SU-DHL-6 (cell line): ENCODE data around the gene RNF152.

Experiments
- H2AFZ ChIP-seq: fragments of 200-600 bp; sonication (generic); 2 replicates; pipeline ENCODE4 v1.6.1; 2014; ENCODE audit warnings: low read depth, mild to moderate bottlenecking, moderate library complexity, mixed read lengths, antibody characterized with exemption, low read length; ENCODE audit not compliant: severe bottlenecking
- H3F3A ChIP-seq: fragments of 200-600 bp; shearing (Covaris generic); 2 replicates; pipeline ENCODE4 v1.6.0; 2016; ENCODE audit warnings: antibody characterized with exemption, mild to moderate bottlenecking; ENCODE audit not compliant: insufficient read depth
- H3K27ac ChIP-seq: fragments of 200-600 bp; sonication (generic); 2 replicates; pipeline ENCODE4 v1.5.1; 2016; ENCODE audit warnings: low read depth, mild to moderate bottlenecking, low read length, moderate library complexity, mixed read lengths
- H3K27me3 ChIP-seq: fragments of 200-600 bp; sonication (generic), shearing (Covaris generic); 2 replicates; pipeline ENCODE4 v1.6.0; 2014; ENCODE audit warnings: mild to moderate bottlenecking, low read length
- H3K36me3 ChIP-seq: fragments of 200-600 bp; sonication (generic); 2 replicates; pipeline ENCODE4 v1.6.1; 2014; ENCODE audit warnings: mild to moderate bottlenecking, low read length, mixed read lengths
- H3K4me2 ChIP-seq: fragments of 300-600, 200-600 bp; shearing (Covaris generic), sonication (generic); 2 replicates; pipeline ENCODE4 v1.6.0; 2014; ENCODE audit warnings: low read length, low read depth, mild to moderate bottlenecking; ENCODE audit not compliant: poor library complexity, severe bottlenecking
- H3K4me3 ChIP-seq: fragments of 200-600 bp; sonication (generic); 2 replicates; pipeline ENCODE4 v1.5.1; 2014; ENCODE audit warnings: antibody characterized with exemption, low read length, mild to moderate bottlenecking, mixed read lengths; ENCODE audit not compliant: insufficient read depth, poor library complexity, severe bottlenecking
- H3K79me2 ChIP-seq: fragments of 200-600 bp; sonication (generic); 2 replicates; pipeline ENCODE4 v1.6.1; 2014; ENCODE audit warnings: mild to moderate bottlenecking, low read length, moderate library complexity; ENCODE audit not compliant: insufficient read depth
- H3K9ac ChIP-seq: fragments of 200-600 bp; sonication (generic); 2 replicates; pipeline ENCODE4 v1.7.0; 2014; ENCODE audit warnings: mild to moderate bottlenecking, low read length
- H3K9me2 ChIP-seq: fragments of 200-600 bp; sonication (generic); replicated peaks from 2 replicates; pipeline ENCODE4 v1.6.1; 2014; ENCODE audit warnings: low read length; ENCODE audit not compliant: insufficient read depth
- H3K9me3 ChIP-seq: fragments of 200-600 bp; sonication (generic); 2 replicates; pipeline ENCODE4 v1.6.1; 2014; ENCODE audit warnings: low read length, mixed read lengths; ENCODE audit not compliant: insufficient read depth
- H4K20me1 ChIP-seq: fragments of 200-600 bp; sonication (generic); 2 replicates; pipeline ENCODE4 v1.6.1; 2014; ENCODE audit warnings: low read depth, mild to moderate bottlenecking, antibody characterized with exemption, low read length, moderate library complexity, mixed read lengths
- EZH2phosphoT487 ChIP-seq: fragments of 200-600 bp; sonication (generic), shearing (Covaris generic); conservative IDR thresholded peaks from 2 replicates; pipeline ENCODE4 v1.6.1; 2018; ENCODE audit warnings: mild to moderate bottlenecking, antibody characterized with exemption, low read length, moderate library complexity, mixed read lengths
- TF ChIP-seq, protein P1 (sequence below): fragments of 200-600 bp; sonication (generic); IDR thresholded peaks from one replicate; pipeline ENCODE4 v1.5.1; 2017; ENCODE audit warnings: antibody characterized with exemption, mild to moderate bottlenecking, low read length, moderate library complexity; ENCODE audit not compliant: insufficient read depth, poor library complexity, severe bottlenecking

Gene RNF152

DNA sequence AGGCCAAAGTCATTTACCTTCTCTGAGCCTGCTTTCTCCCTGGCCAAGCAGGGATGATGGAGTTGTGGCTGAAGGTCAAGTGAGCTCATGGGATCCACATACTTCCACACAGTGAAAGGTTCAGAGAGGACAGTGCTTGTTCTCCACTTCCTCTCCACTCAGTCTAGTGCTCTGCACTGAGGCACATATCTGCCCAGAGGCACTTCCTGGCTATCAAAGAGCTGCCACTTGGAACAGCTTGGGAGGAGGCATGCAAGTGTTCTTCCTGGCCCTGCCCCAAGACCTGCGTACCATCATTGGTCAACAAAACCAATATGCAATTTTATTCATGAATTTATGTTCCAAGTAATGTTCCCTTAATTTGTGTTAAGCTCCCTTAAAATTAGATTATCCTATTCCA is 71.9 kb downstream of the RNF152 start:
- no peak for TF ChIP-seq EZH2phosphoT487
- TF ChIP-seq, protein P1, sequence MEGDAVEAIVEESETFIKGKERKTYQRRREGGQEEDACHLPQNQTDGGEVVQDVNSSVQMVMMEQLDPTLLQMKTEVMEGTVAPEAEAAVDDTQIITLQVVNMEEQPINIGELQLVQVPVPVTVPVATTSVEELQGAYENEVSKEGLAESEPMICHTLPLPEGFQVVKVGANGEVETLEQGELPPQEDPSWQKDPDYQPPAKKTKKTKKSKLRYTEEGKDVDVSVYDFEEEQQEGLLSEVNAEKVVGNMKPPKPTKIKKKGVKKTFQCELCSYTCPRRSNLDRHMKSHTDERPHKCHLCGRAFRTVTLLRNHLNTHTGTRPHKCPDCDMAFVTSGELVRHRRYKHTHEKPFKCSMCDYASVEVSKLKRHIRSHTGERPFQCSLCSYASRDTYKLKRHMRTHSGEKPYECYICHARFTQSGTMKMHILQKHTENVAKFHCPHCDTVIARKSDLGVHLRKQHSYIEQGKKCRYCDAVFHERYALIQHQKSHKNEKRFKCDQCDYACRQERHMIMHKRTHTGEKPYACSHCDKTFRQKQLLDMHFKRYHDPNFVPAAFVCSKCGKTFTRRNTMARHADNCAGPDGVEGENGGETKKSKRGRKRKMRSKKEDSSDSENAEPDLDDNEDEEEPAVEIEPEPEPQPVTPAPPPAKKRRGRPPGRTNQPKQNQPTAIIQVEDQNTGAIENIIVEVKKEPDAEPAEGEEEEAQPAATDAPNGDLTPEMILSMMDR: no peak
- H2AFZ ChIP-seq: no peak overlapping the region

DNA sequence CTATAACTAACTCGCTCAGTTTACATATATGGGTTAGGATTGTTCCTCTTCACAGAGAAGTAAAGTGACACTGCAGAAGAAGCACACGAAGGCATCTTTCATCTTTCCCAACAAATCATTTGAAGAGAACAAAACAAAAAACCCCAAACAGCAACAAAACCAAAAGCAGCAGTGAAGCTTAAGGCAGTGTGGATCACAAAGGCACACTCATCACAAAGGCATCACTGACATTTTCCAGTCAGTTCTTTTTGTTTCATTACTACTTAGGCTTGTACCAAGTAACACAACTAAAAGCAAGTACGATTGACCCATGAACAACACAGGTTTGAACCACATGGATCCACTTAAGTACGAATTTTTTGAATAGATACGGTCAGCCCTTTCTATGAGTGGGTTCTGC is 75.7 kb downstream of the RNF152 start:
- no peak overlapping the region for H3K9ac ChIP-seq
- H3F3A ChIP-seq: no peaks in the 10 kb centered on the region
- TF ChIP-seq EZH2phosphoT487: no peak
- TF ChIP-seq, protein P1: no peak
- H3K4me3 ChIP-seq: no peak overlapping the region
- H3K4me2 ChIP-seq: no peak overlapping the region
- H2AFZ ChIP-seq: no peak overlapping the region
- no peak overlapping the region for H3K27ac ChIP-seq
- no peaks in the 10 kb centered on the region for H4K20me1 ChIP-seq
- H3K79me2 ChIP-seq: no peaks in the 10 kb centered on the region
- no peaks in the 10 kb centered on the region for H3K36me3 ChIP-seq
- no peaks in the 10 kb centered on the region for H3K9me3 ChIP-seq
- H3K27me3 ChIP-seq: no peaks in the 10 kb centered on the region
- no peaks in the 10 kb centered on the region for H3K9me2 ChIP-seq

More for the DNA sequence above, 71.9 kb downstream of the RNF152 start:
- Histone ChIP-seq H3K36me3 (no peaks in the 10 kb centered on the region), H3K27ac (no peak overlapping the region), H3K9me3 (no peaks in the 10 kb centered on the region), H3K4me2 (no peak overlapping the region), H3K9ac (no peak overlapping the region), H3K9me2 (no peaks in the 10 kb centered on the region), H3F3A (no peaks in the 10 kb centered on the region), H3K79me2 (no peaks in the 10 kb centered on the region), H3K4me3 (no peak overlapping the region), H3K27me3 (no peaks in the 10 kb centered on the region), H4K20me1 (no peaks in the 10 kb centered on the region)

DNA sequence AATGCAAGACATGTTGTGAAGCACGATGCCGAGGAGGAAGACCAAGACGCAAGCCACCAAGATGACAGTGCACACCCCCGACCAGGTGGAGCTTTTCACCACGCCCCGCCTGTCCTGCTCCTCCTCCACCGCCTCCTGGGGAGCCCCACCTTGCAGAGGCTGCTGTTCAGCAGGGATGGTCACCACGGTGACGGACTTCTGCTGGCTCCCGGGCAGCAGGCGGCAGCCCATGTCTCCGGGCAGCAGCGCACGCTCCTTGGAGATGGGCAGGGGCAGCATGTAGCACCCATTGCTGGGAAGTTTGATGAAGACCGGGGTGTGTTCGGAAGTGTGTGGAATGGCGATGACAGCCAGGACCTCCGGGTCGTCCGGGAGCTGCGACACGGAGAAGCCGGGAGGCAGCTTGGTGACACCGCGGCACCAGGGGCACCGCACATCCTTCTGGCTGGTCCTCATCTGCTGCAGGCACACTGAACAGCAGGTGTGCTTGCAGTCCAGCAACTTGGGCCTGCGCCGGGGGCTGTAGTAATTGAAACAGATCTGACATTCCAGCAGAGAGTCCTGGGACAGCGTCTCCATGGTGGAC is 76.8 kb downstream of the RNF152 start:
- H3K36me3 ChIP-seq: no peaks in the 10 kb centered on the region
- TF ChIP-seq EZH2phosphoT487: no peak
- TF ChIP-seq, protein P1: no peak
- no peaks in the 10 kb centered on the region for H4K20me1 ChIP-seq
- H3K27ac ChIP-seq: no peak overlapping the region
- no peaks in the 10 kb centered on the region for H3F3A ChIP-seq
- H3K4me3 ChIP-seq: no peak overlapping the region
- no peaks in the 10 kb centered on the region for H3K27me3 ChIP-seq
- no peak overlapping the region for H3K4me2 ChIP-seq
- H3K9ac ChIP-seq: no peak overlapping the region
- H3K9me2 ChIP-seq: no peaks in the 10 kb centered on the region
- H2AFZ ChIP-seq: no peak overlapping the region
- H3K79me2 ChIP-seq: no peaks in the 10 kb centered on the region
- H3K9me3 ChIP-seq: no peaks in the 10 kb centered on the region
